Loucy (cell line): ENCODE results near the gene CRYBG2.

Experiments used
- H2AFZ ChIP-seq: fragments of 200-600 bp; sonication (generic); 2 replicates; pipeline ENCODE4 v1.6.0; 2016; ENCODE audit warnings: antibody characterized with exemption, mild to moderate bottlenecking, low read length, moderate library complexity
- H3F3A ChIP-seq: fragments of 200-600 bp; 2 replicates; pipeline ENCODE4 v1.6.0; 2016; ENCODE audit warnings: antibody characterized with exemption, low read depth, mild to moderate bottlenecking
- H3K27me3 ChIP-seq: fragments of 200-600 bp; sonication (generic); 2 replicates; pipeline ENCODE4 v1.6.1; 2014; ENCODE audit warnings: low read length, mild to moderate bottlenecking; ENCODE audit not compliant: insufficient read depth, poor library complexity, severe bottlenecking
- H3K36me3 ChIP-seq: fragments of 200-600 bp; sonication (generic); 2 replicates; pipeline ENCODE4 v1.6.1; 2016; ENCODE audit warnings: low read length; ENCODE audit not compliant: insufficient read depth
- H3K4me1 ChIP-seq: fragments of 200-600 bp; sonication (generic); 2 replicates; pipeline ENCODE4 v1.5.1; 2014; ENCODE audit warnings: low read length, mild to moderate bottlenecking; ENCODE audit not compliant: insufficient read depth, poor library complexity, severe bottlenecking
- H3K4me2 ChIP-seq: fragments of 200-600 bp; sonication (generic); 2 replicates; pipeline ENCODE4 v1.6.0; 2014; ENCODE audit warnings: antibody characterized with exemption, low read length, low read depth, mild to moderate bottlenecking; ENCODE audit not compliant: poor library complexity, severe bottlenecking
- H3K4me3 ChIP-seq: fragments of 200-600 bp; sonication (generic); 2 replicates; pipeline ENCODE4 v1.5.1; 2014; ENCODE audit warnings: low read length, mild to moderate bottlenecking, mixed read lengths; ENCODE audit not compliant: poor library complexity, severe bottlenecking
- H3K79me2 ChIP-seq: fragments of 200-600 bp; sonication (generic); 2 replicates; pipeline ENCODE4 v1.6.1; 2014; ENCODE audit warnings: low read length; ENCODE audit not compliant: insufficient read depth
- H3K9ac ChIP-seq: fragments of 200-600 bp; sonication (generic); 2 replicates; pipeline ENCODE4 v1.6.0; 2014; ENCODE audit warnings: mild to moderate bottlenecking, low read depth, low read length, moderate library complexity; ENCODE audit not compliant: poor library complexity, severe bottlenecking
- H3K9me2 ChIP-seq: fragments of 200-600 bp; sonication (generic); replicated peaks from 2 replicates; pipeline ENCODE4 v1.6.1; 2016; ENCODE audit warnings: low read depth, low read length, mixed read lengths
- H3K9me3 ChIP-seq: fragments of 200-600 bp; sonication (generic); 2 replicates; pipeline ENCODE4 v1.6.1; 2014; ENCODE audit warnings: mild to moderate bottlenecking, antibody characterized with exemption, low read length, low read depth; ENCODE audit not compliant: insufficient read depth
- H4K20me1 ChIP-seq: fragments of 200-600 bp; sonication (generic); 2 replicates; pipeline ENCODE4 v1.6.0; 2014; ENCODE audit warnings: antibody characterized with exemption, low read length, mild to moderate bottlenecking; ENCODE audit not compliant: insufficient read depth, poor library complexity, severe bottlenecking
- EZH2phosphoT487 ChIP-seq: fragments of 200-600 bp; IDR thresholded peaks from 2 replicates; pipeline ENCODE4 v1.6.1; 2018; ENCODE audit warnings: antibody characterized with exemption, mild to moderate bottlenecking, moderate library complexity, borderline replicate concordance
- TF ChIP-seq, protein P1 (sequence below): fragments of 200-600 bp; sonication (generic); conservative IDR thresholded peaks from 2 replicates; pipeline ENCODE4 v1.5.1; 2014; ENCODE audit warnings: mild to moderate bottlenecking, antibody characterized with exemption, low read length

The CRYBG2 gene

DNA sequence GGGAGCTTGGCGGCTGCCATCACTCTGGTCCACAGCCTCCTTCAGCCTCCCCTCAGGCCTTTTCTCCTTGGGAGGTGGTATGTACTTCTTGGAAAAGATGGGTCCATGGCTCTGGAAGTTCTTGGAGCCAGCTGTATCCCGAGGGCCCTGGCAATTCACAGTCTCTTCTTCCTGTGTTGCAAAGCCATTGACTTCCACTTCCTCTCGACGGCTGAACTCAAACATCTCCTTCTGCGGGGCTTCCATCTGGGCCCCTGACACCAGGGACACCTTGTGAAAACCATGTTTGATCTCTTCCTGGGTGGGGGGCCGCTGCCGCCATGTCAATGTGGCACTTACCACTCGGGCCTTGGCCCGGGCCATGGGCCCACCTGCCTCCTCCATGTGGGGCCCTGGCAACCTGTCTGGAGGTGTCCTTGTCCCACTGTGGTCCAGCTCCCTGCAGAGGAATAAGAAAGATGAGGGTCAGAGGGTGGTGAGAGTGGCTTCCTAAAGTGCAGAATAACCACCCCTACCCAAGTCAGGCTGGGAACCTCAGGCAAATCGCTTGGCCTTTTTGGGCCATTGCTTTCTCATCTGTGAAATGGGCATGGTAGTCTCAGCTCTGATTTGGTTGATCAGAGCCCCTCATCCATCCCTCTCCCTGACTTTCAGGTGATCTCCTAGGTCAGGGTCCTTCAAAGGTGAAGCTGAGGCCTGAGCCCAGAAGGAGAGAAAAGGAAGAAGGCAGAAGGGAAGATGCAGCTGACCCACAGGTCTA lies 7.5 kb downstream of the CRYBG2 start:
- H3K27me3 ChIP-seq = no peaks in the 10 kb centered on the region

DNA sequence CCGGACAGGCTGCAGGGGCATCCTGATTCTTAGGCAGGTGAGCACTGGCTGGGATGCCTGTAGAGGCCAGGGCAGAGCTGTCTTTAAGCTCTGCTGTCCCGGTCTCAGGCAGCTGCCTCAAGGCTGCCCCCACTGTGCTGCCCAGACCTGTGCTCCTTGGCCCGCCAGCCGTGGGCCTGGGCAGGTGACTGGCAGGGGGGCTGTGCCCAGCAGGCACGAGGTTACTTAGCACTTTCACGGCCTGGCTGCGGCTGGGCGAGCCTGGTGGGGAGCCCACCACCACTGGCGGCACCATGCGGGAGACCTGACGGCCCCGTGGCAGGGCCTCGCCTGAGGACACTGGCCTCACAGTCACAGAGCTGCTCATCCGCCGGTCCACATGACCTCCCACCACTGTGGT lies 8.2 kb downstream of the CRYBG2 start:
- Histone ChIP-seq H3K9me2 (no peaks in the 10 kb centered on the region), H3K9me3 (no peaks in the 10 kb centered on the region), H3K4me1 (peaks cover 2% of the 10 kb centered on the region), H3K36me3 (no peaks in the 10 kb centered on the region), H3F3A (no peaks in the 10 kb centered on the region), H3K4me2 (no peak overlapping the region), H3K4me3 (no peak overlapping the region), H3K79me2 (no peaks in the 10 kb centered on the region), H3K9ac (no peak overlapping the region), H2AFZ (no peak overlapping the region), H3K27me3 (no peaks in the 10 kb centered on the region), H4K20me1 (no peaks in the 10 kb centered on the region)
- no peak for TF ChIP-seq EZH2phosphoT487
- TF ChIP-seq, protein P1, sequence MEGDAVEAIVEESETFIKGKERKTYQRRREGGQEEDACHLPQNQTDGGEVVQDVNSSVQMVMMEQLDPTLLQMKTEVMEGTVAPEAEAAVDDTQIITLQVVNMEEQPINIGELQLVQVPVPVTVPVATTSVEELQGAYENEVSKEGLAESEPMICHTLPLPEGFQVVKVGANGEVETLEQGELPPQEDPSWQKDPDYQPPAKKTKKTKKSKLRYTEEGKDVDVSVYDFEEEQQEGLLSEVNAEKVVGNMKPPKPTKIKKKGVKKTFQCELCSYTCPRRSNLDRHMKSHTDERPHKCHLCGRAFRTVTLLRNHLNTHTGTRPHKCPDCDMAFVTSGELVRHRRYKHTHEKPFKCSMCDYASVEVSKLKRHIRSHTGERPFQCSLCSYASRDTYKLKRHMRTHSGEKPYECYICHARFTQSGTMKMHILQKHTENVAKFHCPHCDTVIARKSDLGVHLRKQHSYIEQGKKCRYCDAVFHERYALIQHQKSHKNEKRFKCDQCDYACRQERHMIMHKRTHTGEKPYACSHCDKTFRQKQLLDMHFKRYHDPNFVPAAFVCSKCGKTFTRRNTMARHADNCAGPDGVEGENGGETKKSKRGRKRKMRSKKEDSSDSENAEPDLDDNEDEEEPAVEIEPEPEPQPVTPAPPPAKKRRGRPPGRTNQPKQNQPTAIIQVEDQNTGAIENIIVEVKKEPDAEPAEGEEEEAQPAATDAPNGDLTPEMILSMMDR = no peak

More for the DNA sequence above, 7.5 kb downstream of the CRYBG2 start:
- Histone ChIP-seq H2AFZ (no peak overlapping the region), H3K4me3 (no peak overlapping the region), H3F3A (no peaks in the 10 kb centered on the region), H3K4me1 (peaks cover 4% of the 10 kb centered on the region), H3K9ac (no peak overlapping the region), H3K9me3 (no peaks in the 10 kb centered on the region), H3K9me2 (no peaks in the 10 kb centered on the region), H4K20me1 (no peaks in the 10 kb centered on the region), H3K4me2 (no peak overlapping the region), H3K79me2 (no peaks in the 10 kb centered on the region), H3K36me3 (no peaks in the 10 kb centered on the region)
- TF ChIP-seq, protein P1 = no peak
- no peak for TF ChIP-seq EZH2phosphoT487

DNA sequence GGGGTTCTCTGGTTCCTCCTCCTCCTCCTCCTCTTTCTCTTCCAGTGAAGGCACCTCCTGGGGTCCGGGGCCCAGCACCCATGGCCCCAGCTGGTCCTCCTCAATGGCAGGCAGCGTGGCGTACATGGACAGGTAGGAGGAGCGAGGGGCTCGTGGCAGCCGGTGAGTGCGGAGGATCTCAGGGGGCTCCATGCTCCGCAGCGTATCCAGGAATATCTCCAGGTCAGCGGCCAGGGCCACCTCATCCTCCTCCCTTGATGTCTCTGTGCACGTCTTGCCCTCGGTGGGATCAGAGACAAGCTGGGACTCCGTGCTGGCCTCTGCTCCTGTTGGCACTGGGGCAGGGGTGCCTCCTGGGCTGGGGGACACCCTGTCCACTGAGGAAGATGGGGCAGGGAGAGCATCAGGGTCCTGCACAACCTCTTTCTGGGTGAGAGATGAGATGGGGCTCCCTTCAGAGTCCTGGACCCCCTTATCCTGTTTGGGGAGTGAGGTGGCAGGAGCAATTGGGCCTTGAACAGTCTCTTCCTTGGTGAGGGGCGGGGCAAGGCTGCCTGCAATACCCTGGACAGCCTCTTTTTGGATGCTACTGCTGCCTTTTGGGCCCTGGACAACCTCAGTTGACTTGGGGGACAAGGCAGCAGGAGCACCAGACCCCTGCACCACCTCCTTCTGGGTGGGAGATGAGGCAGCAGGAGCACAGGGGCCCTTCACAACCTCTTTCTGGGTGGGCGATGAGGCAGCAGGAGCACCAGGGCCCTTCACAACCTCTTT lies 9.6 kb downstream of the CRYBG2 start:
- TF ChIP-seq EZH2phosphoT487 = no peak
- TF ChIP-seq, protein P1 = no peak
- Histone ChIP-seq H3K4me2 (no peak overlapping the region), H3K9ac (no peak overlapping the region), H3K9me3 (no peaks in the 10 kb centered on the region), H3F3A (no peaks in the 10 kb centered on the region), H2AFZ (no peak overlapping the region), H3K79me2 (no peaks in the 10 kb centered on the region), H3K4me1 (no peaks in the 10 kb centered on the region), H3K9me2 (no peaks in the 10 kb centered on the region), H3K27me3 (no peaks in the 10 kb centered on the region), H4K20me1 (no peaks in the 10 kb centered on the region), H3K36me3 (no peaks in the 10 kb centered on the region), H3K4me3 (no peak overlapping the region)
